HG02938 (cell line): ENCODE results near the gene TMEM179.

Experiments
- ATAC-seq: cut with Tn5 transposase; IDR thresholded peaks from one replicate; pipeline ENCODE4 v1.9.1; 2021; ENCODE audit warnings: mild to moderate bottlenecking, moderate library complexity; ENCODE audit not compliant: unreplicated experiment

Gene TMEM179

DNA sequence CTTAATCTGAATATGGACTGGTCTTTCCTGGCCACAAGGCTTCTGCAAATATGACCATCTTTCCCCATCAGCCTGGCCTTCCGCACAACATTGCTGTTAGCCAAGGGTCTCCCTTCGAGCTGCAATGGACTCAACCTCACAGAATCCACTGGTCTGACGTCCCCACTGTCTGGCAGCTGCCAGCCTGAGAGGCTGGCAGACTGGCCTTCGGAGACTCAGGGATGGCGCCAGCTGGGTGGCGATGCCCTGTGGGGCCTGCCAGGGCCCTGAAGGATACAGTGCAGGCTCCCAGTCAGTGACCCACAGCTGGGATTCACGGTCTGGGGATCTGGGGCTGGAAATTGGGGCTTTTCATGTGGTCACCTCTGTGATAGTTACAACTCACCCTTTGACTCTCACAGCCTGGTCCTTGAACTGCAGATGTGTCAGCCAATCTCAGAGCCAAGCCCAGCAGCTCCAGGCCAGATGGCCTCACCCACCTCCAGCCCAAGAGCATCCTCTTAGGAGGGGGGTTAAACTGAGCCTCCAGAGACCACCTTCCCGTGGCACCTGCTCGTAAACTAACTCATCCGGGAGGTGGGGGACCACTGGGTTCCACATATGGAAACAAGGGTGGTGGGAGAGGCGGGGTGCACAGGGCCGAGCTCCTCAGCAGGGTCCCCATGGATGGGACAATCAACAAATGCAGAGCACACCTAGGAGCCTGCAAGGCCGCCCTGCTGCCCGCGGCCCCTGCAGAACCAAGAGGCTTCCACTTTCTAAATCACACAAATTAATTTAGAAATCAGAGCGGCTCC, 46.1 kb downstream of the TMEM179 start:
- no peak for ATAC-seq

DNA sequence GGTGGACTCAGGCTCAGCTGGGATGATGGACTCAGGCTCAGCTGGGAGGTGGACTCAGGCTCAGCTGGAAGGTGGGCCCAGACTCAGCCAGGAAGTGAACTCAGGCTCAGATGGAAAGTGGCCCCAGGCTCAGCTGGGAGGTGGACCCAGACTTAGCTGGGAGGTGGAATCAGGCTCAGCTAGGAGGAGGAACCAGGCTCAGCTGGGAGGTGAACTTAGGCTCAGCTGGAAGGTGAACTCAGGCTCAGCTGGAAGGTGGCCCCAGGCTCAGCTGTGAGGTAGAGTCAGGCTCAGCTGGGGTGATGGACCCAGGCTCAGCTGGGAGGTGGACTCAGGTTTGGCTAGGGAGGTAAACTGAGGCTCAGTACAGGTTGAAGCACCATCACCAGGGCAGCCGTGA, 46.8 kb downstream of the TMEM179 start:
- ATAC-seq: no peak

DNA sequence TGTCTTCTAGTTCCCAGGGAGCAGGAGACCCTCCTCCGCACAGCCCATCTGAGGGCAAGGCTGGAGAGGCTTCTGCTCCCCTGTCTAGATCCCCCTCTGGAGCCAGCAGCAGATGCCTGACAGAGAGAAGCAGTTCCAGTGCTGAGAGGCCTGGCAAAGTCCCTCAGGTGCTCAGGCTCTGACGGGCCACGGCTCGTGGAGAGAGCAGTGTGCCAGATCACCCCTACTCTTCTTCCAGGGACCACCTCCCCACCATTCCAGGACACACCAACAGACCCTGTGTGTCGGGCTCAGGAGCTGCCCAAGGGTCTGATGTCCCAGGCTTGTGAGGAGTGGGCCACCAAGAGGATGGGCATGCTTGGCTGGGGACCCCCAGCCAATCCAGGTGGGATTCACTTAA, 47.5 kb downstream of the TMEM179 start:
- no peak for ATAC-seq

DNA sequence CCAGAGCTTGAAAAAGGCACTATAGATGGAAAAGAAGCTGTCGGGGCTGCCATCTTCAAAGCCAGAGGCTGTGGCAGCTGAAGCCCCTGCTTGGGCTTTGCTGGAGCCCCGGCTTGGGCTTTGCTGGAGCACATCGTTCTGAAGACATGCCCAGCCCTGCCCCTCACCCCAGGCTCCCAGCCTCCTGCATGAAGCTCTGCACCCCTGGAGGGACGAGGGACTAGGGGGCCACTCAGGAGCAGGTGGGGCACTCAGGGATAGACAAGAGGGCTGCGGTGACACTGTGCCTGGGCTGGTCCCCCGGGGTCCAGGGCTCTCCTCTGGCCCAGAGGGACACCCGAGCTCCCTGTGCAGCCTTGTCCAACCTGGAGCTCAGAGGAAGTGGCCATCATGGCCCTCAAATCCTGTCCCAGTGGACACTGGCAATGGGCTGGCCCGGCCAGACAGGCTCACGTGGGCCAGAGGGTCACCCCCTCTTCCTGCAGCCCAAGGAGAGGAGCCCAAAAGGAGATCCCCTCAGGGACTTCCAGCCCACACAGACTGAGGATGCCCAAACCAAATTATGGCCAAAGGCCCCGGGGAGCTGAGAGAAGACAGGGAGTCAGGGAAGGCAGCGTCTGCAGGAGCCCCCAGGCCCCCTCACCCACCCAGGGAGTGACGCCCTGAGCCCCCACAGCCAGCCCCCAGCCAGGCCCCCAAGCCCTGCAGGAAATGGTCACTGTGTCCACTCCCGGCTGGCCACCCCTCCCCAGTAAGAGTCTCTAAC, 48.1 kb downstream of the TMEM179 start:
- ATAC-seq: no peak

DNA sequence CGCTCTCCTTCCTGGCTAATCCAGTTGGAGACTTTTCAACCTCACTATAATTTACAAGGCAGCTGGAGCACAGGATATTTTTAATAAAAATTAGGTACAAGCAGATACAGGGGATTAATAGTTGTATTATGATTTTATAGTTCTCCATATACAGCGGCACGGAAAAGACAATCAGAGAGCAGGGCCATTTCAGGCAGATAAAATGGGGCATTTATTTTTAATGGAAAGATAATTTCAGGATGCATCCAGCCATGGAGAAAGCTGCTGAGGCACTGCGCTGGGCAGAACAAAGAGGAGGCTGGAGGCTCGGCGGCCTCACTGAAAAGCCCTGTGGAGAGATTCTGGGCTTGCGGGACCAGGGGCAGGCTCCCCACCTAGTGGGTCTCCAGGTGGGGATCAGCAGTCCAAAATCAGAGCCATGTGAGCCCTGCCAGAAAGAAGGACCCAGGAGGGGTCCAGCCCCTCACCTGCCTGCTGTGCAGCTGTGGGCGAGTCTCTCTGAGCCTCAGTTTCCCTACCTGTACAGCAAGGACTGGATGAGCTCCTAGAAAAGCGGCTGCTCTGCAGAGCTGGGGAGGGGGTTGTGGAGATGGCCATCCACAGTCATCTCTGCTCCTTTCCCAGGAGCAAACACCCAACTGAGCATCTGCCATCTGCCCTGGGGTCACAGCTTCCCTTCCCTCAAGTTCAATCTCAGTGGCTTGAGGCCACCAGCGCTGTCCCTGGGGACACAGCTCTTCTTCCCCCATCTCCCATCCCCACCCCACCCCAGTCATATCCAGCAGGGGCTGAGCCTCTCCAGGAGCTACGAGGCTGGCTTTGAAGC, 48.9 kb downstream of the TMEM179 start:
- no peak for ATAC-seq

DNA sequence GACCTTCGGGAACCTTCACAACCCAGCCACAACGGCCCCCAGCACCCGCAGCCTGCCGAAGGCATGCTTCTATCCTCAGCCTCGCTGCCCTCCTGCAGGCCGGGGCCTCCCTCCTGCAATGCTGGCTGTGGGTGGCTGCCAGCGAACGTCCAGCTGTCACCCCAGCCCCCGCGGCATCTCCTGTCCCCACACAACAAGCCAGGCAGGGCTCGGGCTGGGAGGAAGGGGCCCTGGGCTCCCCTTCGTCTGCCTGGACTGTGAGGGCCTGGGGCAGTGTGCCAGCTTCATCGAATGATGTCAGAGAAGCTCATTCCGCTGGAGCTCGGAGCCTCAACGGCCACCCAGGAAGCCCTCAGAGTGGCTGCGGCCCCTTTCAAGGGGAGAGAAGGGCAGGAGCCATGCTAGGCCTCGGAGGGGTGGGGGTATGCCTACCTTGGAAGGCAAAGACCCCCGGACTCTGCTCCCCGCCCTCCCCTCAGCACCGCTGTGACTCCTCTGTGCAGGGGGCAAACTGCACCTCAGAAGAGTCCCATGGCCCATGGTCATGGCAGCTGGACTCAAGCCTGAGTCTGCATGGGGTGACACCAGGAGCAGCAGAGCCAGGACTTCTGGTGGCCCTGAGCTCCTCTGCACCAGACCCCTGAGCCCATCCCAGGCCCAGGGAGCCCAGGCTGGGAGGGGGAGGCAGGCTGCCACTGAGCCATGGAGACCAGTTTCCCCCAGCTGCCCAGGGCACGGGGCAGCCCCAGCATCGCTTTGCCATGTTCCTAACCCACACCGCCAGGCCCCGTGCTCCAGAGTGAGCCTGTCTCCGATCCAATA, 49.8 kb downstream of the TMEM179 start:
- ATAC-seq: no peak

DNA sequence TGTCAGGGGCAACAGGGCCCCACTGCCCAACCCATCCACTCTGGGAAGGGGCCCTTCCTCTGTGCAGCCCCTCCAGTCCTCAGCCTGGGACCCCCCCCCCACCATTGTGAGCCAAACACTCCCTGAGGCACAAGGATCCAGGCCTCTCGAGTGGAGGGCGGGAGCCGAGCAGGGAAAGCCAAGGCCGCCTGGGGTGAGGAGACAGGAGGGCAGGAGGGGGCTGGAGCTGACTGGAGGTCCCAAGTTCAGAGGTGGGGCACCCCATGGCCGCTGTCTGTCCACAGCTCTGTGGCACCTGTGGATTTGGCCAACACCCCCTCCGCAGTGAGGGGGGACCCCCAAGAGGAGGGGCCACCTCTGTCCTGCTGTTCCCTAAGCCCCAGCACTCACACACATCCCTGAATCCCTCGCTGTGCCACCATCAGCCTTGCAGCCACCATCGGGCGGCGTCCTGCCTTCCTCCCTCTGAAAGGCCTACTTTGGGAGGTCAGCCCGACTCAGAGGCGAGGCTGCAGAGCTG, 50.4 kb downstream of the TMEM179 start:
- ATAC-seq: no peak

DNA sequence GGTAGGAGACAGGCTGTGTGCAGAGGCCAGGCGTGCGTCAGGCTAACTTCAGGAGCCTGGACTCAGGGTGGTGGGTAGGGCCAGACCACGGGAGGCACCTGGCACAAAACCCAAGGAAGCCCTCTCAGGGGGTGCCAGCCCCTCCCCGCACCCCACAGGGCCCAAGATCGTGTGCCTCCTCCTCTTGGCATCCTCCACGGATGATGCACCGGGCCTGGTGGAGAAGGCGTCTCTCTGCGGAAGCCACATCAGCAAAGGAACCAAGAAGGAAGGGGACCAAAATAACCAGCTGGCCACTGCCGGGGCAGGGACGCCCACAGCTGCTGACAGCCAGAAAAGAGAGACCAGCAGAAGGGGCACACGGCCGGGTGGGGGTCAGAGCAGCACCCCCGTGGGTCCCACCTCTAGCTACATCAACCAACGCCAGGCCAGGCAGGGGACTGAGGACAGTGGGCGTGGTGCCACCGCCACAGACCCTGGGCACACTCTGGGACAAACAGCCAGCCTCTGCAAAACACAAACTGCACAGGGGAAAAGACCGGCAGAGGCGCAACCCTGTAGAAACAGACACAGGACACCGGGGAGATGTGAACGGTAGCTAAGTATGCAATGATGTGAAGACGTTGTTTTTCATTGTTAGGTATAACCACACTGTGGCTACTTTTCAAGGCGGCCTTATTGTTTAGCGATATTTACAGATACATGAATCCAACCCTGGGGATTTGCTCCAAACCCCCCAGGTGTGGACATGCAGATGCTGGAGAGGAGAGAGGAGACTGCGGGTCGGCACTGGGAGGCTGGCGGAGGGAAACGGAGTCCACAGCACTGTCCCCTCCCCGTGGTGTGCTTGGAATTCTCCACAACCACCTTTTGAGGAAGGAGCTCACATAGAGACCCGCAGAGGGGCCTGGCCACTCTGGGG, 51.1 kb downstream of the TMEM179 start:
- no peak for ATAC-seq

DNA sequence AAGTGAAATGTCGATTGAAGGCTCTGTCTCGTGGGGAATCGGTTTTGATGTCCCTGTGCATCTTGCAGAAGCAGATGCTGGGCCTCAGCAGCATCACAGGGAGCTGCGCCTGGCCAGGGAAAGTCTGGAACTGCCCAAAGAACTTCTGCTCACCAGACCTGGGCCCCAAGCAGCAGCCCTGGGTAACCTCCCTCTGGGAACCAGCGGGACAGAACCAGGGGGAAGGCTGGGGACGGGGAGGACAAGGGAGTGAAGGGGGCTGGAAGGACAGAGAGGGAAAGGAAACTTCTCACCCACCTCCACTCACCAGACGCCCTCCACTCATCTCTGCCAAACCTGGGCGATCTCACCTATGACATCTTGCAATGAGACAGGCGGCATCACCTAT, 51.8 kb downstream of the TMEM179 start:
- no peak for ATAC-seq

DNA sequence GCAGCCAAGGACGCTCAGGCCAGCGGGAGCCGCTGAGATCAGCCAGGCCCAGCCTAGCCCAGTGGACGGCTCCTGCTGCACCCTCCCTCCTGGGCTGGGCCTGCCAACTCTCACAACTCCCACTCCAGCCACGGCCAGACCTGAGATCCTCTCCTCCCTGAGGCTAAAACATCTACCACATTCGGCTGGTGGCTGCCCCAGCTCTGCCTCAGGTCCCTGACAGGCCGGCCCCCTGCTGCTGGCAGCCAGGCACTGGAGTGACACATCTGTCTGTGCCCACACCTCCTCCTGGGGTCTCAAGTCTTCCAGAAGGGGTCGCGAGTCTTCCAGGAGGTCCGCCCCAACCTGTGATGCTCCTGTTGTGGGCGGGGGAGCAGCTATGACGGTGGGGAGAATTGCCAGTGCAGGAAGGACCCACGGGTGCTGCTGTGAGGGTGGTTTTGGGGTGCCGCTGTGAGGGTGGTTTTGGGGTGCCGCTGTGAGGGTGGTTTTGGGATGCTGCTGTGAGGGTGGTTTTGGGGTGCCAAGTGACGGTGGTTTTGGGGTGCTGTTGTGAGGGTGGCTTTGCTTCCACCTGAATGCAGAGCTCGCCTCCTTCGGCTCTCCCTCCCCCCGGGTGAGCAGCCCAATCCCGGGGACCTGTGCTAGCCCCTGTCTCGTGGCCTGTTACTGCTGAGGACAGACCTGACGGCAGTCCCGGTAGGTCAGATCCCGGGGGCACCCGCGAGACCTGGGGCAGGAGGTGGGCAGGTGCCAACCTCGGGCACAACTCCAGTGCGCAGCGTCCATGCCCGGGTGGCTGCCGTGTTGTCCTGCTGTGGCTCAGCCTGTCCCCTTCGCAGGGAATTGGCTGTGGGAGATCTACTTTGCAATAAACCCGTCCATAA, 52.5 kb downstream of the TMEM179 start:
- no peak for ATAC-seq

DNA sequence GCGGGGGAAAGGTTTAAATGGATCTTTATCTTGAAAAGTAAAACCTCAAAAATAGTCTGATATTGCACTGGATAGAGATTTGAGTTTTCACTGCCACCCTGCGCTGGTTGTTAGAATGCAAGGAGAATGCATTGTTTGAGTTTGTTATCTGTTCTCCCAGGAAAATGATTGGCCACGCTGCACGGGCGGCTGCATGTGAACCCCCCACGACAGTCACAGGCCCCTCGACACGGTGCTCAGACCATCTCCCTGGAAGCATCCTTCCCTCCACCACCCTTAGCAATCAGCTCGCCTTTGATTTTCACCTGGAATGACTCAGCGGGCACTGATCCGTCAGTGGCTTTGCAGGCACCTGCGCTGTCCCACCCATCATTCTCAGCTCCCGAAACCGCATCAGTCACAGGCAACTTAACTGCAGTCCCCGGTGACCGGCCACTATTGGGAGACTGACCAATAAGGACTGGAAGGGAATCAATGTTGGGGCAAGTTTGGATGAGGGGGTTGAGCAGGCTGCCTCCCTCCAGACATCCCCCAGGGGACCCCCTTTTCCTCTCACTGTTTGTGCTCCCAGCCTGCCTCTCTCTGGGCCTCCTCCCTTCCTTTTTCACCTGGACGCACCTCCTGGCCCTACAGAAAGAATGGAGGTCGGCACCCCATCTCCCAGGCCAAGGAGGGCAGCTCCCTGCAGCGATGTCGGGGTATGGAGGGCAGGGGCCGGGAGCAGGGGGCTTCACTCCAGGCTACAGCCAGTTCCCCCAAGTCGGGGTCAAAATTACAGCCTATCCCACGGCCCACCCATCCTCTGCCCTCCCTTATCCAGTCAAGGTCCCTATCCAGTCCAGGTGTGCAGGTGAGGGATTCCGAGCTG, 53.5 kb downstream of the TMEM179 start:
- no peak for ATAC-seq

DNA sequence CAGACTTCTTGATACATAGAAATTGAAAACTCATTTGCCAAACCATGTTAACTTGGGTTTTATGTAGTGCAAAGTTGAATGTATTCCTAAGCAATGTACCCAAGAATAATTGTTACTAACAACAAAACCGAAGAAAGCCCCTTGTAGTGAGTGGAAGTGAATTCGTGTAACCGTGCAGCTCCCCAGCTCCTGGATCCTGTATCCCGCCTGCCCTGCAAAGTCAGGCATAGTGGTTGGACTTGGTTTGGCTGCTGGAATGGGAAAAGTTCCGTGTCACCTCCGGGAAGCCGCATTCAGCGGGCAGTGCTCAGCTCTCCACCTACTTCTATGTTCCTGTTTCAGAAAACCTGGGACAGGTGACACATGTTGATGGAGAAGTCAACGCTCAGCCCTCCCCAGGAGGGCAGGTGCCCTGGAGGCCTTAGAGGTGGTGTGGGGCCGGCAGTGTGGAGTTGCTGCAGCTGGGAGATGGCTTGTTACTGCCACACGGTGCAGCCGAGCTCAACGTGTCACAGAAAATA, 54.2 kb downstream of the TMEM179 start:
- no peak for ATAC-seq

DNA sequence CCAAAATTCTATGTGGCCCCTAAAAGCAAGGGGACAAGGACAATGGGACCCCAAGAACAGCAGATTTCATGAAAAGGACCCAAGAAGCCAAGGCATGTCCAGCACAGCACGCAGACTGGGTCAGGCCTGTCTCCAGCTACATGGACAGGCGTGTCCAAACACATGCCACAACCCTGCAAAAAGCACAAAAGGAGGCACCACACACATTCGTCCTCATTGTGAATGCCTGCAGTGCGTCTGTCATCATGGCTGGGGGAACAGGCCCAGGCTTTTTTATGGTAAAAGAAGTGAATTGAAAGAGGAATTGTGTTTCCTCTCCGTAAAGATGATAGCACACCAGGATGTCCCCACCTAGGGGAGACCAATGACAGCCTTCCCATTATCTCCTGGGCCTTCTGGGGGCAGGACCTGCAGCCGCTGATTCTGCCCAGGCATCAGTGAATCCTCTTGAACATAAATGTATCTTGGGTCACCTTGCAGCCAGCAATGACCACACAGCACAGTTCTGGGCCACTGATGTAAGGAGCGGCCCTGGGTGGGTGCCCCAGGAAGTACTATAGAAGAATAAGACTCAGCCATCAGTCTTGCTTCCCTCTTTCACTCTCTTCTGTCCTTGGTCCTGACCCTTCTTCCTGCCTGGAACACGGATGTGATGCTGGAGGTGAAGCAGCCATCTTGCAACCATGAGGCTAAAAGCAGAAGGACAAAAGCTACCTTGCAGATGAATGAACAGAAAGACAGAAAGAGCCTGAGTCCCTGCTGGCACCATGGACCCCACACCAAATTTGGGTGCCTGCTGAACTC, 54.8 kb downstream of the TMEM179 start:
- ATAC-seq: no peak

DNA sequence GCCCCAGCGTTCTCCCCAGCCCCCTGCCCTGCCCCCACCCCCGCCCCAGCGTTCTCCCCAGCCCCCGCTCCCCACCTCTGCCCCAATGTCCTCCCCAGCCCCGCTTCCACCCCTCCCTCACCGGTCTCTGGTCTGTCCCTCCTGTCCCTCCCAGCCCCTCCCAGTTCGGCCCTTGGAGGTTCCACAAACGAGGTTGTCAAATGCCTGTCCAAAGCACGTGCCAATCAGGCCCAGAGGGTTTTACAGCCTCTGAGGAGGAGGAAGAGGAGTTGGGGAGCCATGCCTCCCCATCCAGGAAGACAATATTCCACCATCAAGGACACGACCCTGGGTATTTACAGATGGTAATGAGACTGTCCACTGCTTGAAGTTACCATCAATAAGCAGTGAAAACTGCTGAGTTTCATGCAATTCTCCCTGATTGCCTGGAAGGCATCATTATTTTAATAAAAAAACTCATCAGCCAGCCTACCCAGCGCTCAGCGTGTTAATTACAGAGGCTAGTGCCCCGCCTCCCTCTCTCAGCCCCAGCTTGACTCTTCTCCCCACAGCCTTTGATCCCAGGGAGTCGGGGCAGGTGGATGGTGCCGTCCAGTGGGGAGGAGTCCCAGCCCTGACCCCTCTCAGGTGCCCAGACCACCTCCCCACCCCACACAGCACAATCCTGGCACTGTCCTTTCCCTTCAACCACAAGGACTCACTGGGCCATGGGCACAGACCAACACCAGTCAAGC, 55.6 kb downstream of the TMEM179 start:
- no peak for ATAC-seq

DNA sequence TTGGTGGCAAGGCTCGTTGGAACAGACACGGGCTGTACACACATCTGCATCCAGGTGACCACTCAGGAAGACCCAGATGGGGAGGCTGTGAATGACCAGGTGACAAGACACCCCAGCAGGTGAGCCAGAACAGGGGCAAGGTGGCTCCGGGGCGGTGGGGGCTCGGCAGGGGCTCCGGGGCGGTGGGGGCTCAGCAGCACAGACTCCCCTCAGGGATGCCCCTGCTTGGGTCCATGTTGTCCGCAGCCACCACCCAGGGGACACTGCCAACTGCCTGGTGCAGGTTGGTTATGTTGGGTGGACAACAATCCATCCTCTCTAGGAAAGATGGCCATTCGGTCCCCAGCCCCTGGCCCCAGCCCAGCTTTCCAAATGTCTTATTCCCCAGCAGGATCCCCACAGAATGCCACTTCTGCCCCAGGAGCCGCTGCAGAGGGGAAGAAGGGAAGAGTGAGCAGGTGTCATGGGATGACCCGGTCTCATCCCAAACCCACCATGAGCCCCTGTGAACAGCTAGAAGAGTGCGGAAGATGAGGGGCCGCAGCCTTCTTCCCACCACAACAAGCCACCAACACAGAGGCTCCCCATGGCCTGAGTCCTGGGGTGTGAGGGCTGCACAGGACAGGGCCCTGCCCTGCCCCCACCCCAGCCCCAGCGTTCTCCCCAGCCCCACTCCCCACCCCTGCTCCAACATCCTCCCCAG, 56.4 kb downstream of the TMEM179 start:
- no peak for ATAC-seq
